HEK293T (cell line): ENCODE results near the gene TMA7.

Experiments
- FOXK2 ChIP-seq: fragments of 450-650 bp; IDR thresholded peaks from 2 replicates; pipeline ENCODE4 v1.6.1; 2016; ENCODE audit warnings: mild to moderate bottlenecking
- SUZ12 ChIP-seq: fragments of 450-650 bp; IDR thresholded peaks from 2 replicates; pipeline ENCODE4 v1.6.1; 2016; ENCODE audit warnings: mild to moderate bottlenecking
- ZNF384 ChIP-seq: fragments of 450-650 bp; IDR thresholded peaks from 2 replicates; pipeline ENCODE4 v1.6.1; 2016

DNA sequence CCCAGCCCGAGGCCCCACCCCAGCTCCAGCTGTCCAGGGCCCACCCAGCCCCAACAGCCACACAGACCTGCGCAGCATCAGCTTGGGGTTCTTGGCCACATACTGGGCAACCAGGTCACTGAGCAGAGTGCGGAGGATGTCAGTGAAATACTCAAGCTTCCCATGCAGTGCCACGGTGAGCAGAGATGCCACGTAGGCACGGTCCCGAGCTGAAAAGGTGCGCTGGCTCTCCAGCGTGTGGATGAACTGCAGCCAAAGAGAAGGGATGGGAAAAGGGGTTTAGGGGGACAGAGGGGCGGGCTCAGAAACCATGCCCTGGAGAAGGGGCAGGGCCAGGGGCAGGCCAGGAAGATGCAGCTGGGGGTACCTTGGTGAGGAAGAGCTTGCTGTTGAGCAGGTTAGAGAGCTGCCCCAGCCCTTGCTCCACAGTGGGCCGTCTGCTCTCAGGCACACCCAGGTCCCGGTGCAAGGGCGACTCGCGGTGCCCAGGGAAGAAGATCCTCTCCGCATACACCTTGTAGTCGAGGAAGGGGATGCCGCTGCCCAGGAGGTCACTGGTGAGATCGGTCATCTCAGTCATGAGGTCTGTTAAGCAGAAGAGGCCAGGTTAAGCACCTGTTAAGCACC lies 27.6 kb upstream of the TMA7 start:
- TF ChIP-seq SUZ12 (no peak), FOXK2 (no peak), ZNF384 (no peak)
